ENCODE results near the gene LDLRAD3. TPM values are rescaled to one million over a fixed set of nuclear protein-coding genes. Genes with fewer than 3 reads are reported as not detected.

Gene LDLRAD3
- total RNA-seq, 1 experiment from 2014 or later = 55.7 TPM

- Mint-ChIP-seq H3K27ac (ENCODE audit: low read depth, unreplicated experiment) (peak overlapping the region; percentile 77), H3K4me1 (ENCODE audit: insufficient read depth, unreplicated experiment) (peaks cover 43% of the 10 kb centered on the region), H3K9me3 (ENCODE audit: unreplicated experiment) (no peaks in the 10 kb centered on the region), H3K36me3 (ENCODE audit: insufficient read depth, unreplicated experiment) (peaks cover 45% of the 10 kb centered on the region), H3K27me3 (ENCODE audit: insufficient read depth, unreplicated experiment) (no peaks in the 10 kb centered on the region), H3K4me3 (ENCODE audit: unreplicated experiment) (no peak overlapping the region)
- ChIA-PET POLR2A (interaction anchor here (0.6 kb wide), 1 partner anchor 476 kb away, joined by 3 read pairs; the partner anchor contains the start of gene TRAF6), CTCF (interaction anchor here (2.5 kb wide), 1 partner anchor 212 kb away, joined by 10 read pairs; no protein-coding TSS in a partner anchor)
- no peak for TF ChIP-seq CTCF (IDR thresholded peaks at IDR 0.05; ENCODE audit: unreplicated experiment)
- no peak for DNase-seq (ENCODE audit: unreplicated experiment)
- intact Hi-C loops (cut with micrococcal nuclease) = loop anchor here (10.0 kb wide), 1 partner anchor 549 kb away; no protein-coding TSS in a partner anchor
- BruUV-seq (replicated peaks) = no TSS peak
Measured at GRCh38 chr11:36033936-36034335, 90.1 kb downstream of the LDLRAD3 start.

- peak overlapping the region; percentile 77 for H3K27ac Mint-ChIP-seq (ENCODE audit: low read depth, unreplicated experiment)
- intact Hi-C loops (cut with micrococcal nuclease) = loop anchor here (5.0 to 10.0 kb wide), 2 partner anchors 417 to 550 kb away; partner anchors contain the start of gene FJX1
- peak; percentile 56 for DNase-seq (ENCODE audit: unreplicated experiment)
- CTCF ChIA-PET = interaction anchor here (0.7 to 2.5 kb wide), 2 partner anchors 158 to 212 kb away, joined by 3 to 10 read pairs; no protein-coding TSS in a partner anchor
- no peak for TF ChIP-seq CTCF (IDR thresholded peaks at IDR 0.05; ENCODE audit: unreplicated experiment)
- H3K27me3 Mint-ChIP-seq (ENCODE audit: insufficient read depth, unreplicated experiment) = no peaks in the 10 kb centered on the region
- H3K9me3 Mint-ChIP-seq (ENCODE audit: unreplicated experiment) = no peaks in the 10 kb centered on the region
- no TSS peak for BruUV-seq (replicated peaks)
- H3K36me3 Mint-ChIP-seq (ENCODE audit: insufficient read depth, unreplicated experiment) = peaks cover 43% of the 10 kb centered on the region
- POLR2A ChIA-PET = interaction anchor here (0.7 kb wide), 1 partner anchor 211 kb away, joined by 3 read pairs; no protein-coding TSS in a partner anchor
- H3K4me1 Mint-ChIP-seq (ENCODE audit: insufficient read depth, unreplicated experiment) = peaks cover 43% of the 10 kb centered on the region
- peak overlapping the region; percentile 26 for H3K4me3 Mint-ChIP-seq (ENCODE audit: unreplicated experiment)
Measured at GRCh38 chr11:36034551-36035331, 90.9 kb downstream of the LDLRAD3 start.

DNA sequence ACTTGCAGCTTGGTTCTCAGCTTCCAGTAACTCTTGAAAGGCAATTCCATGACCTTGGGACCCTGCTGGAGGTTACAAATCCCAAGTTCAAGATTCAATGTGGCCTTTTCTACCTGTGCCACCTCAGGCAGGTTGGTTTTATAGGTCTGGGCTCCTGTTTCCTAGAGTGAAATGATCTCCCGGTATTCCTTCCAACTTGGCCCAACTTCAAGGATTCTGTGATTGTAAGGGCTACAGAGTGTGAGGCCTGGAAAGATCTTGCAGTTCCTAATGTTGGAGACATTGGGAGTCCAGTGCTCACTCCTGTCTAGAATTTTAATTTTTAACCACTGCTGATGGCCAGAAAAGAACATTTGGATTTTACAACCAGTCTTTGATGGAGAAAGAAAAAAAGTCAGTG lies 91.6 kb downstream of the LDLRAD3 start:
- ChIA-PET POLR2A (interaction anchor here (0.7 kb wide), 1 partner anchor 212 kb away, joined by 3 read pairs; no protein-coding TSS in a partner anchor), CTCF (interaction anchor here (0.6 to 2.5 kb wide), 2 partner anchors 120 to 213 kb away, joined by 4 to 10 read pairs; no protein-coding TSS in a partner anchor)
- Mint-ChIP-seq H3K36me3 (ENCODE audit: insufficient read depth, unreplicated experiment) (peaks cover 49% of the 10 kb centered on the region), H3K4me3 (ENCODE audit: unreplicated experiment) (no peak overlapping the region), H3K4me1 (ENCODE audit: insufficient read depth, unreplicated experiment) (peaks cover 38% of the 10 kb centered on the region), H3K27me3 (ENCODE audit: insufficient read depth, unreplicated experiment) (no peaks in the 10 kb centered on the region), H3K27ac (ENCODE audit: low read depth, unreplicated experiment) (peak overlapping the region; percentile 36), H3K9me3 (ENCODE audit: unreplicated experiment) (no peaks in the 10 kb centered on the region)
- intact Hi-C loops (cut with micrococcal nuclease) = loop anchor here (5.0 to 10.0 kb wide), 2 partner anchors 418 to 551 kb away; partner anchors contain the start of gene FJX1
- no peak for DNase-seq (ENCODE audit: unreplicated experiment)
- BruUV-seq (replicated peaks) = no TSS peak
- TF ChIP-seq CTCF (IDR thresholded peaks at IDR 0.05; ENCODE audit: unreplicated experiment) = no peak

GRCh38 chr11:36035999-36036398 lies 92.1 kb downstream of the LDLRAD3 start:
- BruUV-seq (replicated peaks) = no TSS peak
- H3K36me3 Mint-ChIP-seq (ENCODE audit: insufficient read depth, unreplicated experiment) = peaks cover 53% of the 10 kb centered on the region
- no peak for TF ChIP-seq CTCF (IDR thresholded peaks at IDR 0.05; ENCODE audit: unreplicated experiment)
- H3K9me3 Mint-ChIP-seq (ENCODE audit: unreplicated experiment) = no peaks in the 10 kb centered on the region
- peaks cover 35% of the 10 kb centered on the region for H3K4me1 Mint-ChIP-seq (ENCODE audit: insufficient read depth, unreplicated experiment)
- H3K27ac Mint-ChIP-seq (ENCODE audit: low read depth, unreplicated experiment) = peak overlapping the region; percentile 36
- CTCF ChIA-PET = interaction anchor here (0.6 to 1.1 kb wide), 2 partner anchors 120 to 238 kb away, joined by 3 to 4 read pairs; no protein-coding TSS in a partner anchor
- POLR2A ChIA-PET = no interaction called here
- no peak for DNase-seq (ENCODE audit: unreplicated experiment)
- H3K4me3 Mint-ChIP-seq (ENCODE audit: unreplicated experiment) = no peak overlapping the region
- intact Hi-C loops (cut with micrococcal nuclease) = loop anchor here (5.0 to 10.0 kb wide), 2 partner anchors 419 to 551 kb away; partner anchors contain the start of gene FJX1
- H3K27me3 Mint-ChIP-seq (ENCODE audit: insufficient read depth, unreplicated experiment) = no peaks in the 10 kb centered on the region
